Measurements from ENCODE around the gene MAGEA8.
"Not testable (repeated sequence)": the region's sequence is repeated elsewhere in the genome, so short reads cannot be mapped to it uniquely, and the experiment has no call there.

Gene MAGEA8

GRCh38 chrX:149881081-149881711, at the start of gene MAGEA8:
MAGEA8 (plus strand) TSS chrX:149881183; CDS start chrX:149884273, 3,090 bp downstream.
- Histone ChIP-seq H3K4me3 (ENCODE audit: insufficient read length, low read depth) (no peak within 1 kb of the TSS), H3K36me3 (ENCODE audit: insufficient read depth, insufficient read length, low read length) (no peaks in the 10 kb centered on the region), H3K9me3 (ENCODE audit: insufficient read depth, low read length) (no peaks in the 10 kb centered on the region), H3K9ac (ENCODE audit: insufficient read length, low read depth) (no peak within 1 kb of the TSS), H3K4me1 (ENCODE audit: insufficient read depth, insufficient read length) (no peaks in the 10 kb centered on the region), H3K27me3 (ENCODE audit: insufficient read depth, insufficient read length) (no peaks in the 10 kb centered on the region)
- TF ChIP-seq YY1 (IDR thresholded peaks at IDR 0.05; ENCODE audit: insufficient read depth, insufficient read length) (no peak), ZNF274 (IDR thresholded peaks at IDR 0.05; ENCODE audit: low read depth, low read length) (no peak), SUZ12 (IDR thresholded peaks at IDR 0.05; ENCODE audit: extremely low read depth, insufficient read depth, insufficient read length) (no peak)
- peak; percentile 0 for DNase-seq (ENCODE audit: low read depth, low spot score)

- H3K9ac ChIP-seq (ENCODE audit: insufficient read length, low read depth) = no peak overlapping the region
- no peak for DNase-seq (ENCODE audit: low read depth, low spot score)
Measured at GRCh38 chrX:149831473-149831872, 49.5 kb upstream of the MAGEA8 start.

GRCh38 chrX:149836728-149837127, 44.3 kb upstream of the MAGEA8 start:
- H3K4me3 ChIP-seq (ENCODE audit: insufficient read length, low read depth); DNase-seq (ENCODE audit: low read depth, low spot score); H3K9ac ChIP-seq (ENCODE audit: insufficient read length, low read depth); H3K27me3 ChIP-seq (ENCODE audit: insufficient read depth, insufficient read length); H3K36me3 ChIP-seq (ENCODE audit: insufficient read depth, insufficient read length, low read length); H3K4me1 ChIP-seq (ENCODE audit: insufficient read depth, insufficient read length); H3K9me3 ChIP-seq (ENCODE audit: insufficient read depth, low read length): not testable (repeated sequence)

More at GRCh38 chrX:149831473-149831872, 49.5 kb upstream of the MAGEA8 start:
- no peak overlapping the region for H3K4me3 ChIP-seq (ENCODE audit: insufficient read length, low read depth)
- no peaks in the 10 kb centered on the region for H3K4me1 ChIP-seq (ENCODE audit: insufficient read depth, insufficient read length)
- H3K9me3 ChIP-seq (ENCODE audit: insufficient read depth, low read length) = no peaks in the 10 kb centered on the region
- H3K27me3 ChIP-seq (ENCODE audit: insufficient read depth, insufficient read length) = no peaks in the 10 kb centered on the region
- TF ChIP-seq SUZ12 (IDR thresholded peaks at IDR 0.05; ENCODE audit: extremely low read depth, insufficient read depth, insufficient read length) (no peak), ZNF274 (IDR thresholded peaks at IDR 0.05; ENCODE audit: low read depth, low read length) (no peak), YY1 (IDR thresholded peaks at IDR 0.05; ENCODE audit: insufficient read depth, insufficient read length) (no peak)
- no peaks in the 10 kb centered on the region for H3K36me3 ChIP-seq (ENCODE audit: insufficient read depth, insufficient read length, low read length)

GRCh38 chrX:149837167-149837566, 43.8 kb upstream of the MAGEA8 start:
- TF ChIP-seq ZNF274 (IDR thresholded peaks at IDR 0.05; ENCODE audit: low read depth, low read length) (no peak), SUZ12 (IDR thresholded peaks at IDR 0.05; ENCODE audit: extremely low read depth, insufficient read depth, insufficient read length) (no peak), YY1 (IDR thresholded peaks at IDR 0.05; ENCODE audit: insufficient read depth, insufficient read length) (no peak)
- Histone ChIP-seq H3K36me3 (ENCODE audit: insufficient read depth, insufficient read length, low read length) (no peaks in the 10 kb centered on the region), H3K4me1 (ENCODE audit: insufficient read depth, insufficient read length) (no peaks in the 10 kb centered on the region), H3K9ac (ENCODE audit: insufficient read length, low read depth) (no peak overlapping the region), H3K27me3 (ENCODE audit: insufficient read depth, insufficient read length) (no peaks in the 10 kb centered on the region), H3K9me3 (ENCODE audit: insufficient read depth, low read length) (peaks cover 8% of the 10 kb centered on the region; the same call in 1 of the 2 replicates), H3K4me3 (ENCODE audit: insufficient read length, low read depth) (no peak overlapping the region)
- no peak for DNase-seq (ENCODE audit: low read depth, low spot score)

GRCh38 chrX:149837639-149838038, 43.3 kb upstream of the MAGEA8 start:
- DNase-seq (ENCODE audit: low read depth, low spot score) = no peak

GRCh38 chrX:149841929-149842328, 39.1 kb upstream of the MAGEA8 start:
- TF ChIP-seq YY1 (IDR thresholded peaks at IDR 0.05; ENCODE audit: insufficient read depth, insufficient read length) (no peak), SUZ12 (IDR thresholded peaks at IDR 0.05; ENCODE audit: extremely low read depth, insufficient read depth, insufficient read length) (no peak), ZNF274 (IDR thresholded peaks at IDR 0.05; ENCODE audit: low read depth, low read length) (no peak)
- H3K9me3 ChIP-seq (ENCODE audit: insufficient read depth, low read length) = peaks cover 8% of the 10 kb centered on the region; the same call in 1 of the 2 replicates
- DNase-seq (ENCODE audit: low read depth, low spot score) = no peak

More at GRCh38 chrX:149837639-149838038, 43.3 kb upstream of the MAGEA8 start:
- Histone ChIP-seq H3K9ac (ENCODE audit: insufficient read length, low read depth) (no peak overlapping the region), H3K9me3 (ENCODE audit: insufficient read depth, low read length) (peaks cover 8% of the 10 kb centered on the region; the same call in 1 of the 2 replicates), H3K27me3 (ENCODE audit: insufficient read depth, insufficient read length) (no peaks in the 10 kb centered on the region), H3K4me3 (ENCODE audit: insufficient read length, low read depth) (no peak overlapping the region), H3K4me1 (ENCODE audit: insufficient read depth, insufficient read length) (no peaks in the 10 kb centered on the region), H3K36me3 (ENCODE audit: insufficient read depth, insufficient read length, low read length) (no peaks in the 10 kb centered on the region)
- no peak for TF ChIP-seq YY1 (IDR thresholded peaks at IDR 0.05; ENCODE audit: insufficient read depth, insufficient read length)
- TF ChIP-seq SUZ12 (IDR thresholded peaks at IDR 0.05; ENCODE audit: extremely low read depth, insufficient read depth, insufficient read length) = no peak
- TF ChIP-seq ZNF274 (IDR thresholded peaks at IDR 0.05; ENCODE audit: low read depth, low read length) = no peak

GRCh38 chrX:149845385-149845784, 35.6 kb upstream of the MAGEA8 start:
- Histone ChIP-seq H3K4me3 (ENCODE audit: insufficient read length, low read depth) (no peak overlapping the region), H3K27me3 (ENCODE audit: insufficient read depth, insufficient read length) (no peaks in the 10 kb centered on the region), H3K9ac (ENCODE audit: insufficient read length, low read depth) (no peak overlapping the region), H3K36me3 (ENCODE audit: insufficient read depth, insufficient read length, low read length) (no peaks in the 10 kb centered on the region), H3K4me1 (ENCODE audit: insufficient read depth, insufficient read length) (no peaks in the 10 kb centered on the region), H3K9me3 (ENCODE audit: insufficient read depth, low read length) (peaks cover 8% of the 10 kb centered on the region; the same call in 1 of the 2 replicates)
- TF ChIP-seq ZNF274 (IDR thresholded peaks at IDR 0.05; ENCODE audit: low read depth, low read length) (no peak), YY1 (IDR thresholded peaks at IDR 0.05; ENCODE audit: insufficient read depth, insufficient read length) (no peak), SUZ12 (IDR thresholded peaks at IDR 0.05; ENCODE audit: extremely low read depth, insufficient read depth, insufficient read length) (no peak)
- no peak for DNase-seq (ENCODE audit: low read depth, low spot score)

More at GRCh38 chrX:149841929-149842328, 39.1 kb upstream of the MAGEA8 start:
- no peak overlapping the region for H3K4me3 ChIP-seq (ENCODE audit: insufficient read length, low read depth)
- H3K4me1 ChIP-seq (ENCODE audit: insufficient read depth, insufficient read length) = no peaks in the 10 kb centered on the region
- no peaks in the 10 kb centered on the region for H3K27me3 ChIP-seq (ENCODE audit: insufficient read depth, insufficient read length)
- H3K9ac ChIP-seq (ENCODE audit: insufficient read length, low read depth) = no peak overlapping the region
- H3K36me3 ChIP-seq (ENCODE audit: insufficient read depth, insufficient read length, low read length) = no peaks in the 10 kb centered on the region

Measured in NT2/D1 (cell line).